T-cell (primary cell): ENCODE results near the gene GRIK4. TPM values are rescaled to one million over a fixed set of nuclear protein-coding genes. Genes with fewer than 3 reads are reported as not detected.

ENCODE experiments used
- ATAC-seq, 4 experiments: fragments of 200-7000 bp in 3 of 4; fragments of 150-1000 bp in 1 of 4; cut with Tn5 transposase; replicated peaks in 1 of 4; 1 replicate in 3 of 4; 2 replicates in 1 of 4; pipeline ENCODE4 v1.10.0; 2021; ENCODE audit warnings: moderate library complexity in 3 of 4, mild to moderate bottlenecking in 2 of 4, moderate number of reproducible peaks in 1 of 4
- CTCF ChIA-PET, 2 donors: fragments of 300-600 bp; sonication (Branson Sonifier 250); formaldehyde crosslinking; loops; one replicate each; lab custom pipeline; 2022; ENCODE audit warnings: antibody characterized with exemption in 2 of 2; lab: Charles Lee
- POLR2A ChIA-PET, 2 donors: fragments of 300-600 bp; sonication (Branson Sonifier 250); formaldehyde crosslinking; loops; one replicate each; lab custom pipeline; 2022; ENCODE audit warnings: antibody characterized with exemption in 2 of 2; lab: Charles Lee
- DNase-seq, 35 experiments: peaks; one replicate each; pipeline versions ENCODE4 v3.0.0 to v3.0.0-alpha.2; 2013 to 2023
- H3K27ac ChIP-seq: one replicate; pipeline ENCODE4 v1.5.1; 2013; ENCODE audit warnings: low read length
- H3K27me3 ChIP-seq, 2 experiments: replicated peaks in 1 of 2; 1 replicate in 1 of 2; 2 replicates in 1 of 2; pipeline versions ENCODE4 v1.6.1 to v1.7.0; 2013; ENCODE audit warnings: low read length in 1 of 2, mixed read lengths in 1 of 2; ENCODE audit not compliant: control insufficient read depth in 2 of 2, insufficient read depth in 2 of 2; ENCODE audit errors: extremely low read depth in 1 of 2
- H3K36me3 ChIP-seq, 2 donors: 1 replicate in 1 of 2; 2 replicates in 1 of 2; pipeline versions ENCODE4 v1.6.1 to v1.7.0; 2013; ENCODE audit warnings: low read length in 1 of 2; ENCODE audit not compliant: control insufficient read depth in 2 of 2, insufficient read depth in 1 of 2; ENCODE audit errors: extremely low read depth in 1 of 2
- H3K4me1 ChIP-seq, 2 experiments: 1 replicate in 1 of 2; 2 replicates in 1 of 2; pipeline versions ENCODE4 v1.6.1 to v1.7.0; 2013; ENCODE audit warnings: low read length in 2 of 2, mixed read lengths in 1 of 2; ENCODE audit not compliant: insufficient read depth in 2 of 2, control insufficient read depth in 1 of 2; ENCODE audit errors: extremely low read depth in 1 of 2
- H3K4me3 ChIP-seq, 2 donors: 1 replicate in 1 of 2; 2 replicates in 1 of 2; pipeline versions ENCODE4 v1.5.1 to v1.7.0; 2013; ENCODE audit warnings: mild to moderate bottlenecking in 2 of 2, low read length in 1 of 2, moderate library complexity in 1 of 2; ENCODE audit not compliant: control insufficient read depth in 1 of 2; ENCODE audit errors: extremely low read depth in 1 of 2
- H3K9me3 ChIP-seq: 2 replicates; pipeline ENCODE4 v1.7.0; 2013
- H3K27ac Mint-ChIP-seq, 2 donors: one replicate each; pipeline ENCODE4 v1.8.0; 2020 to 2021; ENCODE audit warnings: mild to moderate bottlenecking in 2 of 2, mixed read lengths in 2 of 2
- H3K27me3 Mint-ChIP-seq, 2 donors: one replicate each; pipeline ENCODE4 v1.8.0; 2021 to 2022; ENCODE audit warnings: mixed read lengths in 2 of 2
- H3K36me3 Mint-ChIP-seq: one replicate; pipeline ENCODE4 v1.8.0; 2021; ENCODE audit warnings: mixed read lengths
- H3K4me1 Mint-ChIP-seq, 3 donors: one replicate each; pipeline ENCODE4 v1.8.0; 2020 to 2022; ENCODE audit warnings: mixed read lengths in 3 of 3, mild to moderate bottlenecking in 1 of 3
- H3K4me3 Mint-ChIP-seq, 3 donors: one replicate each; pipeline ENCODE4 v1.8.0; 2020 to 2022; ENCODE audit warnings: mild to moderate bottlenecking in 3 of 3, mixed read lengths in 3 of 3, moderate library complexity in 3 of 3
- H3K9me3 Mint-ChIP-seq, 3 donors: one replicate each; pipeline ENCODE4 v1.8.0; 2020 to 2022; ENCODE audit warnings: mixed read lengths in 3 of 3
- WGBS: methylation state at CpG from one replicate; pipeline ENCODE4 v1.1.5; 2013; ENCODE audit warnings: missing lambda C conversion rate; ENCODE audit not compliant: insufficient coverage; 5-methylcytosine and 5-hydroxymethylcytosine counted together
- total RNA-seq, 35 experiments: library from RNA in 6 of 35; stranded (reverse) in 6 of 35; fragments of 120-200 nt in 1 of 35; gene quantifications; one replicate each; pipeline versions ENCODE4 v1.2.1 to v1.2.4 and lab custom pipeline; 2013 to 2026

GRIK4 gene
- total RNA-seq, 5 donors from 2014 or later (not counting 1 experiment from before 2014, with no cell fraction given) = 0.09 TPM; not detected in 4

DNA sequence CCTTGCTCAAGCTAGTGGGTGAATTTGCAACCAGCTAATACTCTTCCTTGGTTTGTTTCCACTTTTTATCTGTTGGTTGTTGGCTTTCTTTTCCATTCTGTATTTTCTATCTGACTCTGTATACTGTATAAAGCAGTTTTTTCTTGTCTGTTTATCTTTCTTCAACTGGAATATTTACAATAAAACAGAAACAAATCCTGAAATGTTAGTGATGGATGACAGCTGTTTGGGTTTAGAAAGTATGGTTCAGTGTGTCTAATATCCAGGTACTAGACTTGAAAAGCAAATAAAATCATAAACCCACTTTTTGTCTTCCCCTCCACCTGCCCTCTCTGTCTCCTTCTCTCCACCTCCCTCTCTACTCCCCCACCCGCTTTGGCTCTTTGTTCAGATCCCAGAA is 477.1 kb downstream of the GRIK4 start:
- no peak overlapping the region for H3K27ac ChIP-seq
- POLR2A ChIA-PET = no interaction called here
- Mint-ChIP-seq H3K27me3 (peaks cover 15 to 21% of the 10 kb centered on the region in 2 donors), H3K36me3 (no peaks in the 10 kb centered on the region), H3K9me3 (no peaks in the 10 kb centered on the region), H3K27ac (no peak overlapping the region), H3K4me1 (peaks cover 12 to 17% (median 13%) of the 10 kb centered on the region in 3 donors), H3K4me3 (no peak overlapping the region)
- H3K27me3 ChIP-seq = peaks cover 2 to 15% of the 10 kb centered on the region in 2 experiments
- DNase-seq = no peak
- H3K4me1 ChIP-seq = peaks cover 0 to 7% of the 10 kb centered on the region in 2 experiments
- no peak for ATAC-seq
- no peaks in the 10 kb centered on the region for H3K9me3 ChIP-seq
- WGBS = no CpG with 5 or more reads among the region's 1 CpG
- H3K36me3 ChIP-seq = no peaks in the 10 kb centered on the region
- no peak overlapping the region for H3K4me3 ChIP-seq
- CTCF ChIA-PET = no interaction called here

DNA sequence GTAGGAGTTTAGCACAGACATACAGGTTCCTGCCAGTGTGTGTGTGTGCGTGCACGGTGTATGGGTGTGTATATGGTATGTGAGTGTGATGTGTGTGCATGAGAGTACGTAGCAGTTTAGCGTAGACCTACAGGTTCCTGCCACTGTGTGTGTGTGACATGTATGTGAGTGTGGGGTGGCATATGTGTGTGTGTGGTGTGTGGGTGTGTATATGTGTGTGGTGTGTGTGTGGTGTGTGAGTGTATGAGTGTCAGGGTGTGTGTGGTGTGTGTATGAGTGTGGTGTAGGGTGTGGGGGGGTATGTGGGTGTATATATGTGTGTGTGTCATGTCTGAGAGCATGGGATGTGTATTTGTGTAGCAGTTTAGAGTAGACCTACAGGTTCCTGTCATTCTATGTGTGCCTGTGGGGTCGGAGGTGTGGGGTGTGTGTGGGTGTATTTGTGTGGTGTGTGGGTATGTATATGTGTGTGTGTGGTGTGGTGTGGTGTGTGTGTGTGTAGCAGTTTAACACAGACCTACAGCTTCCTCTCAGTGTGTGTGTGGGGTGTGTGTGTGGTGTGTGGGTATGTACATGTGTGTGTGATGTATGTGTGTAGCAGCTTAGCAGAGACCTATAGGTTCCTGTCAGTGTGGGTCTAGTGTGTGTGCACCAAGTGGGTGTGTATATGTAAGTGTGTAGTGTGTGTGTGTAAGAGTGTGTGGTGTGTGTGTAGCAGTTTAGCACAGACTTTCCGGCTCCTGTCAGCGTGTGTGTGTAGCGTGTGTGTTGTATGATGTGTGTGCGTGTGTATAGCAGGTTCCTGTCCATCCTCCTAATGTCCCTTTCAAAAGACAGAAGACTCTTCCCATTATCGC is 480.5 kb downstream of the GRIK4 start:
- Histone ChIP-seq H3K36me3 (no peaks in the 10 kb centered on the region), H3K4me3 (no peak overlapping the region), H3K9me3 (no peaks in the 10 kb centered on the region), H3K27ac (no peak overlapping the region), H3K27me3 (peaks cover 4 to 7% of the 10 kb centered on the region in 2 experiments), H3K4me1 (no peaks in the 10 kb centered on the region)
- 84% methylated on average over 5 of the region's 10 CpGs for WGBS
- Mint-ChIP-seq H3K9me3 (no peaks in the 10 kb centered on the region), H3K27ac (no peak overlapping the region), H3K4me3 (no peak overlapping the region), H3K4me1 (peaks cover 0 to 2% (median under 1%) of the 10 kb centered on the region in 3 donors), H3K36me3 (no peaks in the 10 kb centered on the region), H3K27me3 (peaks cover 1 to 9% of the 10 kb centered on the region in 2 donors)
- POLR2A ChIA-PET = no interaction called here
- CTCF ChIA-PET = no interaction called here
- ATAC-seq = no peak
- DNase-seq = no peak

DNA sequence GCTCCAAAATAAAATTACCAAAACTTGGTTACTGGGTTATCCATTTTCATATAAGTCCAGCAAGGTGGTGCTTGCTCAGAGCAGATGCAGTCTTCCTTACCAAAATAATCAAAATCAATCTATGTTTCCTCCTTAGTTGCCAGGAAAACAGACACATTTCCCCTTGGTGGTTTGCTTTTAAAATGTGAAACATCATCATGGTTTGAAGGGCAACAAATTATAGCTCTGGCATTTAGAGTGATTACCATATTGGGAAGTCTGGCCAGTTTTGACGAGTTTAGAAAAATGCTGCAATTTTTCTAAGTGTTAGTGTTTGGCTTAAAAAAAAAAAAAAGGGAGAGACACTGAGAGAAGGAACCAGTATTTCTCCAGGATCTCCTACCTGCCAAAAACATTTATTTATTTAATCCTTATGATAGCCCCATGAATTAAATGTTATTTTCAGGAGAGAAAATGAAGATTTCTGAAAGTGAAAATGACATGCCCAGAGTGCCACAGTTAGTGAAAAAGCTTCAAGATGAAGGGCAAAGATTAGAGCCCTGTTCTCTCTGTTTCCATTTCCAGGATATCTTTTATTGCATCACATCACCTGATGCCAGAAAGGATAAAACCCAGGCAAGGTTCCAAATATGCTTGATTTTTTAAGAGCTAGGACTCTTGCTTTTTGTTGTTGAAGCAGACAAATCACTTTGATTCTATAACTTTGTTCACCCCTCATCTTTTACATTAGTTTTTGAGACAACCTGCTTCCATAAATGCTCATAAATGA is 482.7 kb downstream of the GRIK4 start:
- ChIA-PET CTCF (interaction anchor here in 1 of 2 donors (0.7 kb wide), 1 partner anchor 43 kb away, joined by 4 read pairs; no protein-coding TSS in a partner anchor), POLR2A (no interaction called here)
- H3K27me3 ChIP-seq = peaks cover 4 to 7% of the 10 kb centered on the region in 2 experiments
- no peaks in the 10 kb centered on the region for H3K4me1 ChIP-seq
- Mint-ChIP-seq H3K27me3 (peaks cover 7 to 17% of the 10 kb centered on the region in 2 donors), H3K9me3 (no peaks in the 10 kb centered on the region), H3K36me3 (no peaks in the 10 kb centered on the region), H3K27ac (no peak overlapping the region), H3K4me1 (no peaks in the 10 kb centered on the region), H3K4me3 (no peak overlapping the region)
- no peak for ATAC-seq
- no peak overlapping the region for H3K27ac ChIP-seq
- no peaks in the 10 kb centered on the region for H3K36me3 ChIP-seq
- DNase-seq = no peak
- no CpG with 5 or more reads among the region's 1 CpG for WGBS
- no peak overlapping the region for H3K4me3 ChIP-seq
- no peaks in the 10 kb centered on the region for H3K9me3 ChIP-seq

DNA sequence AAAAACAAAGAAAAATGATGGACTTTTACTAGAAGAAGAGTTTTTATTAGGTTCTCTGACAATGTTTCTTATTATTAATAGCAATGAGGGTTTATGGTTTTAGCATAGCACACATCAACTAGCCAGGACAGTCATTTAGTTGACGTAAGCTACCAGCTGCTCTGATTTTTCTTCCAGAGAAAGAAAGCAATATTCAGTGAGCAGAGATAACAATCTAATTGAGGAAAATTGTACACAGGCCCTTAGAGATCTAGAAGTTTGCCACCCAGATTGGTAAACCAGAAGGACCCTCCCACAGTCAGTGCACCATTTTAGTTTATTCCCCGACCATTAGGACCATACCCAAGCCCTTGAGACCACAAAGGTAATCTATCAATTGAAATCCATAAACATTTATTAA is 483.6 kb downstream of the GRIK4 start:
- Histone ChIP-seq H3K4me1 (no peaks in the 10 kb centered on the region), H3K4me3 (no peak overlapping the region), H3K36me3 (no peaks in the 10 kb centered on the region), H3K27me3 (peaks cover 4 to 8% of the 10 kb centered on the region in 2 experiments), H3K9me3 (no peaks in the 10 kb centered on the region), H3K27ac (no peak overlapping the region)
- ATAC-seq (no peak), DNase-seq (no peak)
- H3K36me3 Mint-ChIP-seq = no peaks in the 10 kb centered on the region
- peaks cover 7 to 17% of the 10 kb centered on the region in 2 donors for H3K27me3 Mint-ChIP-seq
- WGBS = 86% methylated on average over 1 of the region's 2 CpGs
- H3K9me3 Mint-ChIP-seq = no peaks in the 10 kb centered on the region
- H3K4me1 Mint-ChIP-seq = no peaks in the 10 kb centered on the region
- H3K4me3 Mint-ChIP-seq = no peak overlapping the region
- CTCF ChIA-PET = no interaction called here
- POLR2A ChIA-PET = no interaction called here
- no peak overlapping the region for H3K27ac Mint-ChIP-seq

DNA sequence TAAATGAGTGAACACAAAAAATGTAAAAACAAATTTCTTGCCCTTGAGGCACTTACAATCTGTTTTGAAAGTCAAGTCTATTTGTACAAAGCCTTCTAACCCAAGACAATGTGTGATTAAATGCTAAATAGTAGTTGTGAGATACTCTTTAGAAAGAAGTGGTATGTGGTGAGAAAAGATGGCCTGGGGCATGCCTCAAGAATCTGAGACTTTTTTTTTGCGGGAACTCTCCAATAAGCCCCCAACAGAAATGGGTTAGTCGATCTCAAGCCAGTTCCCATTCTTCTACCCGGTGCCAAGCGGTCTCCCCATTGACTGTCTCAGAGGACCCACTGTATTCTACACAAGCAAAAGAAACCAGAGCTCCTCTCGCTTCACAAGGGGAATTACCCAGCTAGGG is 485.4 kb downstream of the GRIK4 start:
- Mint-ChIP-seq H3K27me3 (peaks cover 7 to 17% of the 10 kb centered on the region in 2 donors), H3K9me3 (no peaks in the 10 kb centered on the region), H3K36me3 (no peaks in the 10 kb centered on the region), H3K4me3 (no peak overlapping the region), H3K27ac (no peak overlapping the region), H3K4me1 (no peaks in the 10 kb centered on the region)
- H3K4me3 ChIP-seq = no peak overlapping the region
- ChIA-PET CTCF (interaction anchor here in 1 of 2 donors (0.6 kb wide), 1 partner anchor 67 kb away, joined by 3 read pairs; no protein-coding TSS in a partner anchor), POLR2A (no interaction called here)
- no peaks in the 10 kb centered on the region for H3K9me3 ChIP-seq
- ATAC-seq (no peak), DNase-seq (no peak)
- no peaks in the 10 kb centered on the region for H3K4me1 ChIP-seq
- H3K36me3 ChIP-seq = no peaks in the 10 kb centered on the region
- no peak overlapping the region for H3K27ac ChIP-seq
- WGBS = 84% methylated on average over 4 of the region's 5 CpGs
- H3K27me3 ChIP-seq = peaks cover 2 to 11% of the 10 kb centered on the region in 2 experiments

DNA sequence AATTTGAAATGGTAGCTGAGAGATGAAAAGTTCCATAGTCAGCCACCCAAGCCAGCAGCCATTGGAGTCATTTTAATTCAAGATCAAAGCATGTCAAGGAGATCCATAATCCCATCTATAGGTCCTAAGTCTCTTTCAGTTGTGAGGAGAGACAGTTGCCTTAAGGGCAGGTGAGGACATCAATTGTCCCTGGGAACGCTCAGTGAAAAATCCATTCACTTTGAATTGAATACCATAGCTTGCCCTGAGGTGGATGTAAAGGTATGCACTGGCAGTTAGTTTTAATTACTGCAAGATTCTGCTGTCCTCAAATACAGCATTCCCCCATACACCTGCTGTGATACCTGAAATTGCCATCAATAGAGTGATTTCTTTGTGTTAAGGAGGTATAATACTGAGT is 487.0 kb downstream of the GRIK4 start:
- ATAC-seq (no peak), DNase-seq (no peak)
- Histone ChIP-seq H3K4me3 (no peak overlapping the region), H3K36me3 (no peaks in the 10 kb centered on the region), H3K27me3 (peaks cover 2 to 11% of the 10 kb centered on the region in 2 experiments), H3K27ac (no peak overlapping the region), H3K4me1 (no peaks in the 10 kb centered on the region), H3K9me3 (no peaks in the 10 kb centered on the region)
- WGBS = no CpG with 5 or more reads among the region's 1 CpG
- CTCF ChIA-PET = no interaction called here
- H3K27me3 Mint-ChIP-seq = peaks cover 11 to 25% of the 10 kb centered on the region in 2 donors
- POLR2A ChIA-PET = no interaction called here
- no peaks in the 10 kb centered on the region for H3K4me1 Mint-ChIP-seq
- no peaks in the 10 kb centered on the region for H3K36me3 Mint-ChIP-seq
- H3K27ac Mint-ChIP-seq = no peak overlapping the region
- H3K4me3 Mint-ChIP-seq = no peak overlapping the region
- H3K9me3 Mint-ChIP-seq = no peaks in the 10 kb centered on the region
